ENCODE data around the gene ASTN2.

ASTN2 gene

GRCh38 chr9:116547729-116548426 lies 867.0 kb downstream of the ASTN2 start:
- no peak for DNase-seq

GRCh38 chr9:116546711-116547581 lies 867.9 kb downstream of the ASTN2 start:
- no peak for DNase-seq

DNA sequence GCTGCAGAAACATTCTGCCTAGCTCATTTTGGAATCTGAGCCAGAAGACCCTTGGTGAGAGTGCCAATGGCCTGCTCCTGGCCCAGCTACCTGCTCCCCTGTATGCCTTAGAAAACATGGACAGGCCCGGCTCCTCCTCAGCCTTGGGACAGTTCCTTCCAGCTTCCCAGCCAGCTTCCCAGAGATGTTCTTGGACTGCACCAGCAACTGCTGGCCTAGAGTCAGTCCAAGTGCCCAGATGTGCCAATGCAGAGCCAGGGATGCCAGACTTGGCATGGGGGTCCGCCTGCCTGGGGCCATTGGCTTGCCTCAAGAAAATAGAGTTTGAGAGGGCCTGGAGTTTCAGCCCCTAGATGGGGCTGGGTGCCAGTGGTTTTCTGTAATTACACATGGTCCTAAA lies 870.0 kb downstream of the ASTN2 start:
- no peak for DNase-seq

GRCh38 chr9:116543731-116544400 lies 871.0 kb downstream of the ASTN2 start:
- no peak for DNase-seq

DNA sequence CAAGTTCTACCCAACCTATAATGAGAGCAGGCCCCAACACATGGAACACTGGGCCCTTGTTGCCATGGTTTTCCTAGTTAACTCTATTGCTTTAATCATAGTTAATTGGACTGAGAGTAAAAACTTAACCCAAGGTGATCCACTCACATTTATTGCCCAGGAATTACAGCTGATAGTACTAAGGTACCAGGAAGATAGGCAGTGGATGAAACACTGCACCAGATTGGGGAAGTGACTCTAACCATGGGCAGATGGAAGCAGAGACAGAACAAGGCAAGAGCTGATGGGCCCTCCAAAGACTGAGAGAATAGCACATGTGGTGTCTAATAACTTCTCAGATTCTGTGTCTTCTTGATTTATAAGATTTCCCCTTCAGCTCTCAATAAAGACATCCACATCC lies 873.5 kb downstream of the ASTN2 start:
- no peak for DNase-seq

GRCh38 chr9:116539549-116539948 lies 875.3 kb downstream of the ASTN2 start:
- DNase-seq: no peak

DNA sequence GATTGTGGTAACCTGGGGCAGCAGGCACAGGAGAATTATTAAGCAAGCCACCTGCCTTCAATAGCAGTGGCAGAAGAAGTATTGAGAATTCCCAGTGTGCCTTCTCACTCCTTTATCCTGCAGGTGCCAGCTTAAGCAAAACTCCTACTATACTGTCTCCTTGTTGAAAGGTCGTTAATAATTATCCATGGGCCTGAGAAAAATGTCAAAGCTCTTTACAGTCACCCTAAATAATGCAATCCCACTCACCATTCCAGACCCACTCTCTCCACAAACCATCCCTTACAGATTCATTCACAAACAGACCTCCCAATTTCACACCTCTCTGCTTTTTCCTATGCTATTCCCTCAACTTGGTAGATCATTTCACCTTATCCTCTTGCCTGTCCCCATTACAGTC lies 889.2 kb downstream of the ASTN2 start:
- DNase-seq: no peak

DNA sequence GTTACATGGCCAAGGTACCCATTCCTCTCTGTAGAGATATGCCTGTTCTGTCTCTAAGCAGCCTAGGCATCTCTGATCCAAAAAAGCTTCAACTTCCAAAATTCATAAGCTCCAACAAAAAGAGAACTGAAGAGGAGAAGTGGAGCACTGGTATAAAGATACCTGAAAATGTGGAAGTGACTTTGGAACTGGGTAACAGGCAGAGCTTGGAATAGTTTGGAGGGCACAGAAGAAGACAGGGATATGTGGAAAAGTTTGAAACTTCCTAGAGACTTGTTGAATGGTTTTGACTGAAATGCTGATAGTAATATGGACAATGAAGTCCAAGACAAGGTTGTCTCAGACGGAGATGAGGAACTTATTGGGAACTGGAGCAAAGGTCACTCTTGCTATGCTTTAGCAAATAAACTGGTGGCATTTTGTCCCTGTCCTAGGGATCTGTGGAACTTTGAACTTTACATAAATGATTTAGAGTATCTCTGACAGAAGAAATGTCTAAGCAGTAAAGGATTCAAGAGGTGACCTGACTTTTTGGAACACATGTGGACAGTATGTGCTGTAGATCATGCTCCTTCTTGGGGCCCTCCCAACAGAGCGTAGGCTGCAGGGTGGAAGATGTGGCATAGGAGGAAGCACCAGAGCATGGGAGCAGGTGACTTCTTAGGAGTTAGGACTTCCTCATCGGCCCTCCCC lies 889.9 kb downstream of the ASTN2 start:
- DNase-seq: no peak

DNA sequence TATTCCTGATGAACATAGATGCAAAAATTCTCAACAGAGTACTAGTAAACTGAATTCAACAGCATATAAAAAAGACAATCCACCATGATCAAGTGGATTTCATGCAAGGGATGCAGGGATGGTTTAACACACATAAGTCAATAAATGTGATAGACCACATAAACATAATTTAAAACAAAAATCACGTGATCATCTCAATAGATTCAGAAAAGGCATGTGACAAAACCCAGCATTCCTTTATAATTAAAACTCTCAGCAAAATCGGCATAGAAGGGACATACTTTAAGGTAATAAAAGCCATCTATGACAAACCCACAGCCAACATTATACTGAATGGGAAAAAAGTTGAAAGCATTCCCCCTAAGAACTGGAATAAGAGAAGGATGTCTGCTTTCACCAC lies 894.6 kb downstream of the ASTN2 start:
- DNase-seq: no peak

DNA sequence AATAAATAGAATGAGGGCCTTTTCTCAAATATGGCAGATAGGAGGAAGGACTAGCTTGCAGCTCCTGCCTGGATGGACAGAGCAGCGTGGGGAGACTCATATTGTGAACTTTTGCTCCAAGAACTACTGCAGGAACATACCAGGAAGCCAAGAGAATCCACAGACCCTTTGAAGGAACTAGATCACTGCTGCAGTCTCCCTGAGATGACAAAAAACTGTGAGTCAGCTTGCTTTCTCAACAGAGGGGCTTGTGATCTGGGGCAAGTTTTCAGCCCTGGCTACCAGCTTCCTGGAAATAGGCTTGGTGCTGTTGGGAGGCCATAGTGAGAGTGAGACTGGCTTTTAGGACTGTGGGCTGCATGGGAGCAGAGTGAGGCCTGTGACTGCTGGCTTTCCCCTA lies 898.4 kb downstream of the ASTN2 start:
- no peak for DNase-seq

- DNase-seq: no peak
These were observed 899.3 kb downstream of the ASTN2 start for GRCh38 chr9:116515541-116515940.

GRCh38 chr9:116506685-116507084 lies 908.2 kb downstream of the ASTN2 start:
- DNase-seq: no peak

DNA sequence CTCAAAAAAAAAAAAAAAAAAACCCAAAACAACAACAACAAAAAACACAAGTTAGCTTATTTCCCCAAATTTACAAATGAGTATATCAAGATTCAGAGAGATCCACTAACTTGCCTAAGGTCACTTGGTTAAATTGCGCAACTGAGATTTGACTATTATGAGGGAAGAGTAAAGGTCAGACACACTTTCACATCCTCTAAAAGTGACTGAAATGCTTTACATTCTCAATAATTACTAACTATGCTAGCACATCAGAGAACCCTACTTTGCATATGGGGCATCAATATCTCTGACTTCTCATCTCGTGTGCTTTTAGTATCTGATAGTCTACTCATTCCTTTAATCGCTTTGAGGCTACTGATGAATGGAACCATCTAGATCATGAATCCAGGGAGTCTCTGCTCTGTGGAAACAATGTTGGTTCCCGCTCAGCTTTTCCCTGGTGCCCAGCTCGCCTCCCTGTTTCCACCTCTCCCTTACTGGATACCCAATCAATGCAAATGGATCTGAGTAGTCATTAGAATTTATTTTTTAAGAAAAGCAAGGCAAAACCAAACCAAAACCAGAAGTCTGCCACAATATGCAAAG lies 909.9 kb downstream of the ASTN2 start:
- DNase-seq: no peak

DNA sequence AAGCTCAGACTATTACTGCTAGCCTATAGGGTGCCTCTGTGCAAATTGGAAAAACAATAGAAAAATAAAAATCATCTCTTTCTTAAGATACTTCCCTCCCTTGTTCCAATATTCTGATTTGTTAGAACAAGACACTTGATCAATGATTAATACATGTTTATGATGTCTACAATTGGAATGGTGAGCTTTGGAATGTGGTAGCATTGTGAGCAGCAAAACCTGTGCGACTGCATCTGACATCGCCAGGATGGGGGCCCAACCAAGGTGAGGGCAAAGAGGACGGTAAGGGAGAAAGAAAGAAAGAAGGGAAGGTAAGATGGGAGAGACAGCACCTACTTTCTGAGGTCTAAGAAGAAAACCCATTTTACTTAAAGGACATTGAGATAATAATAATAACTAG lies 910.8 kb downstream of the ASTN2 start:
- no peak for DNase-seq

- no peak for DNase-seq
These were observed 912.1 kb downstream of the ASTN2 start for GRCh38 chr9:116502746-116503145.

DNA sequence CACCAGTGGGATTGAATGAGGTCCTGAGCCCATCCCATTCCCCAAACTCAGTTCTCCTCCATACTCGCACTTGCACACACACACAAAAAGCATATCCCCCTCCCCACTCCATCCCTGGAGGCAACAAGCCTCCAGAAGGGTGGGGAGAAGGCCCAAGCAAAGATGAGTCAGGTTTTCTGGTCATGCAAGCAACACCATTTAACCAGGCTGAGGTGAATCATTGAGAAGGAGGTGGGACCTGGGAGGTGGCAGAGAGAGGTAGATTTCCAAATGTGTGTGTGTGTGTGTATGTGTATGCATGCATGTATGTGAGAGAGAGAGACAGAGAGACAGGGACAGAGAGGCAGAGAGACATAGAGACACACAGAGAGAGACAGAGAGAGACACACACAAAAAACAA lies 913.0 kb downstream of the ASTN2 start:
- DNase-seq: no peak

DNA sequence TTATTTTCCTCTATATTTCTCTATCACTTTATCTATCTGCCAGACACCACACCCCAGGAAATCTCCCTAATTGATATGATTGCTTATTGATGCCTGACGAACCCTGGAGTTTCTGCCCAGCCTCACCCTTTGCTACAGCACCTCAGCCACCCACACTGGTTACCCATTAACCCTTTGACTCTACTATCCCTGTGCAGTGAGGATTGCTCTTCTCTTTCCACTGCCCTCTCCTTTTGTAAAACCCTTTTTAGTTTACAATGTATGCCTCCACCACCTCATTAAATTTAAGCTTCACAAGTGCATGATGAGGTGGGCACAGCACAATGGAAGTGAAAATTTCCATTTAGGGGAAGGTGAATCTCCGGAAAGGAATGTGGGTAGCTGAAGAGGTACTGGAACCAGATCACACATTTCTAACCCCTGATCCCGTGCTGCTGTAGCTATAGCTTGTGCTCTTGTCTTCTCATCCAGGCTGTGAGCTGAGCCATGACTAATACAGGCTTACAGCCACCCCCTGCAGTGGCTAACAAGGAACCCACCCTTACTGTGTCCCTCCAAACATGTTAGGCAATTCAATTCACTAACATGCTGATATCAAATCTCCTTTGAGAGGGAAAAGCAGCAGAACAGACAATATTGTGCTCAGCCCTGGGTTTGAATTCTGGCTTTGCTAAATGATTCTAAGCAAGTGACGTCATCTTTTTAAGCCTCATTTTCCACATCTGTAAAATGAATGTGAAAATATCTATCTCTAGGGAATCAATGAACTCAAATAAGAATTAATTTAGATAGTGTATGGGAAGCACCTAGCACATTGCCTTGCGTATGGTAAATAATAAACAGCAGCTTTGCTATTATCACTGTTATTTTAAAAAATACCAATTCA lies 914.6 kb downstream of the ASTN2 start:
- DNase-seq: no peak

GRCh38 chr9:116499434-116499833 lies 915.4 kb downstream of the ASTN2 start:
- no peak for DNase-seq

DNA sequence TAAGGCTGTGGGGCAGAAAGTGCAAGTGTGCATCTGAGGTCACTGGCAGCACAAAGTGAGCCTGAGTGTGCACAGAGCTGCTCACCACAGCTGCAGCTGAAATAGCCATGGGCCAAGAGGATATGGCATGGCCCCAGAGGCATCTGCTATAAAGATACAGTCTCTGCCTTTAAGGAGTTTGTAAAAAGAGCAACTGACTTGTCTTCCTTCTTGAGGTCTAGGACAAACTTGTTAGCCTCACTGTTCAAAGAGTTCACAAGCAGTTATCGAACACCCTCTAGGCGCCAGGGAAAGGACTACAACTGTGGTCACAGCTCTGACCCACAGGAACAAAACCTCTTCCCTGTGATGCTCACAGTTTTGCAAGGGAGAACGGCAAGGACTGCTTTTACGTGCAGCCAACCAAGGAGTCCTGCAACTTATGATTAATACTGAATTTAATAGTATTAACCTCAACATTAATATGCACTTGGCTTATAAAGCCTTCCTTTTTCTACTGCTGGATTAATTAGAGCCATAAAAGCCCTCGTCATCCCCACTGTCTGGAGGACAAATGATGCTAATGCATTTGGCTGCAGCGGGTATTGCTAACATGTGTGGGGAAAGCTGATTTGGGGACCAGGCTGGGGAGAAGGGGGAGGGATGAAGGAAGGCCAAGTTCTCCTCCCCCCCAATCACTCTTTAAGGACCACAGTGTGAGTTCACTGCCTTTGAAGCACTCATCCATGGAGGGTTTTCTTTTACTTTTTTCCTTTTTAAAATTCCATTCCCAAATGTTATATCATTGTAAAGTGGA lies 917.6 kb downstream of the ASTN2 start:
- DNase-seq: no peak

DNA sequence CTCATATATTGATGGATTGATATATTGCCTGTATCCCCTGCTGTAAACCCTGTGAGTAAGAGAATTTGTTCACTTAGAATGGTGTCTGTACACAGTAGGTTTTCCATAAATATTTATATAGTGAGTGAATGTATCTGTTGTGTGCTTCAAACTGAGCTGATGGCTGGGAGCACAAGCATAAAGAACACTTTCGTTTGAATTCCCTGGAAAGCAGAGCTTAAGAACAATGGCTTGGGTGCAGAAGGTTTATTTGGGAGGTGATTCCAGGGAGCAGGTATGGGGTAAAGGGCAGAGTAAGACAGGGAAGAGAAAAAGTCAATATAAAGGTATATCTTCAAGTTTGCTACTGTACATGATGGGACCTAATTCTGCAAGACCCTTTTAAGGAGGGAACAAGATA lies 918.7 kb downstream of the ASTN2 start:
- no peak for DNase-seq

- no peak for DNase-seq
These were observed 919.1 kb downstream of the ASTN2 start for GRCh38 chr9:116495725-116496124.

Measured in T-helper 1 cell (primary cell).